T follicular helper cell (primary cell): ENCODE data around the gene ZBTB11.
"Not testable (repeated sequence)": the region's sequence is repeated elsewhere in the genome, so short reads cannot be mapped to it uniquely, and the experiment has no call there.

ENCODE experiments used
- DNase-seq: peaks from one replicate; pipeline ENCODE4 v3.0.0-alpha.2; 2020; ENCODE audit warnings: low read depth
- total RNA-seq, 2 experiments: gene quantifications; one replicate each; lab custom pipeline; 2026; lab: John Stamatoyannopoulos, UW

ZBTB11 gene, protein sequence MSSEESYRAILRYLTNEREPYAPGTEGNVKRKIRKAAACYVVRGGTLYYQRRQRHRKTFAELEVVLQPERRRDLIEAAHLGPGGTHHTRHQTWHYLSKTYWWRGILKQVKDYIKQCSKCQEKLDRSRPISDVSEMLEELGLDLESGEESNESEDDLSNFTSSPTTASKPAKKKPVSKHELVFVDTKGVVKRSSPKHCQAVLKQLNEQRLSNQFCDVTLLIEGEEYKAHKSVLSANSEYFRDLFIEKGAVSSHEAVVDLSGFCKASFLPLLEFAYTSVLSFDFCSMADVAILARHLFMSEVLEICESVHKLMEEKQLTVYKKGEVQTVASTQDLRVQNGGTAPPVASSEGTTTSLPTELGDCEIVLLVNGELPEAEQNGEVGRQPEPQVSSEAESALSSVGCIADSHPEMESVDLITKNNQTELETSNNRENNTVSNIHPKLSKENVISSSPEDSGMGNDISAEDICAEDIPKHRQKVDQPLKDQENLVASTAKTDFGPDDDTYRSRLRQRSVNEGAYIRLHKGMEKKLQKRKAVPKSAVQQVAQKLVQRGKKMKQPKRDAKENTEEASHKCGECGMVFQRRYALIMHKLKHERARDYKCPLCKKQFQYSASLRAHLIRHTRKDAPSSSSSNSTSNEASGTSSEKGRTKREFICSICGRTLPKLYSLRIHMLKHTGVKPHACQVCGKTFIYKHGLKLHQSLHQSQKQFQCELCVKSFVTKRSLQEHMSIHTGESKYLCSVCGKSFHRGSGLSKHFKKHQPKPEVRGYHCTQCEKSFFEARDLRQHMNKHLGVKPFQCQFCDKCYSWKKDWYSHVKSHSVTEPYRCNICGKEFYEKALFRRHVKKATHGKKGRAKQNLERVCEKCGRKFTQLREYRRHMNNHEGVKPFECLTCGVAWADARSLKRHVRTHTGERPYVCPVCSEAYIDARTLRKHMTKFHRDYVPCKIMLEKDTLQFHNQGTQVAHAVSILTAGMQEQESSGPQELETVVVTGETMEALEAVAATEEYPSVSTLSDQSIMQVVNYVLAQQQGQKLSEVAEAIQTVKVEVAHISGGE
- 125 to 162 reads per million in 2 experiments for total RNA-seq

DNA sequence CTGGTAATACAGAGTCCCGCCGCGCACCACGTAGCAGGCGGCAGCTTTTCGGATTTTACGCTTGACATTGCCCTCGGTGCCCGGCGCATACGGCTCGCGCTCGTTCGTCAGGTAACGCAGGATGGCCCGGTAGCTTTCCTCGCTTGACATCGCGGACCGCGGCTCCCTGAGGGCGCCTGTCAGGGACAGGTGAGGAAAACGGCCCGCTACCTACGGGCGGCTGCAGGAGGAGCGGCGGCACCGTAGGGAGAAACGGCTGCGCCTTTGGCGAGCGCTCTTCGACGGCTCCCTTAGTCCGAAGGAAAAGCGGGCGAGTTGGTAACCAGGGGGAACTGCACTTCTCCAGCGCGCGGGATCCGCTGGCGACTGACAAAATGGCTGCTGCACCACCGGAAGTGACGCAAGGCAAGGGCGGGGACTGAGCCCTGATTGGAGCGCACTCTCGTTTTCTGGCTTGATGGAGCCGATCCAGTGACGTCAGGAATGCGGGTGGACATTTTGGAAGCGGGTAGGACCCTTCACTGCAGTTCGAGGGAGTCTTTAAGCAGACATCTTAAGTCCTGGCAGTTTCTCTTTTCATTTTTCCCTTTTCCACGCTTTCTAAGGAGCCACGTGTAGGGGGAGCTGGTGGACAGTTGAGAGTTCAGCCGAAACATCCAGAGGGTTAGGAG, at the start of gene ZBTB11:
ZBTB11 (minus strand) TSS at position 368 of the 671 bp plus-strand sequence; CDS start at position 150, 218 bp downstream.
- peak; percentile 100 for DNase-seq

DNA sequence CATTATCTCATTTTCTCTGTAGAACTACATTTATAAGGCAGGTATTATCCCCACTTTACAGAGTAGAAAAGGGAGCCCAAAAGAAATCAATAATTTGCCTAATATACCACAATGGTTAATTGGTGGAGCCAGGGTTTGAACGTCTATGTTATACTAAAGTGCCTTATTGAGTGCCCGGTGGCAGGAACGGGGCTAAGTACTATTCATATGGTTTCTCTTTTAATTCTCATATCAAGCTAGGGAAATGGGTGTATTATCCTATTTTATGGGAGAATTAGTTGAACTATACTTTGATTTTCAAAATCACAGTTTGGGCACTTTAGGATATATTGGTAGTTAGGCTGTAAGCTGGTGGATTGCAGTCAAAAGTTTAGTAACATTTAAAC, 49.0 kb upstream of the ZBTB11 start:
- DNase-seq, result no peak

DNA sequence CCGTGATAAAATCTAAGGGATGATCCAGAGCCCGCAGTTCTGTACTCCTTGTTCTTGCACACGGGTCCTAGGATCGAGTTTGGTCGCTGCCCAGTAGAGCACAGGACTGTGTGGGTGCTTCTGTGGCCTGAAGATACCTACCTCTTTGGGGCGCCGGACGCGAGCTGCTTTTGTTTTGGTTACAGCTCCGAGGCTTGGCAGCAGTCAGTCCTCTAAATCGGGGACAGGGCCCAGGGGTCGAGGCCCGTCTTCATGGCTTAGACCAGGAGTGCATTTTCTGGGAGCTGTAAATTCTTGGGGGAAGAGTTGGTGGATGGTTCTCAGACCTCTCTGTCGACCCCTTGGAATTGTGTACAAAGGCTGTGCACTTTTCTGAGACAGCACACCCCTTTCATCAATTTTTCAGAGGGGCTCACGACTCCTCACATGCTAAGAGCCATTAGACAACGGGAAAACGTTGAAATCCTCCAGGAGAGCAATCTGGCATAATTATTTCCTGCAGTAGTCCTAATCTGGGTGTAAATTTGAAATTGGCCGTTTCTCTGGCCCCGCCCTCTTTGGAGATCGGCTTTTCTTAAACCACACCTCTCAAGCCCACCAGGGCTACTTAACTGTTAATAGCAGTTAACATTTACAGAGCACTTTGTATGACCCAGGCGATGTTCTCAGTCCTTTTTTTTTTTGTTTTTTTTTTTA, 48.4 kb upstream of the ZBTB11 start:
- no peak for DNase-seq

DNA sequence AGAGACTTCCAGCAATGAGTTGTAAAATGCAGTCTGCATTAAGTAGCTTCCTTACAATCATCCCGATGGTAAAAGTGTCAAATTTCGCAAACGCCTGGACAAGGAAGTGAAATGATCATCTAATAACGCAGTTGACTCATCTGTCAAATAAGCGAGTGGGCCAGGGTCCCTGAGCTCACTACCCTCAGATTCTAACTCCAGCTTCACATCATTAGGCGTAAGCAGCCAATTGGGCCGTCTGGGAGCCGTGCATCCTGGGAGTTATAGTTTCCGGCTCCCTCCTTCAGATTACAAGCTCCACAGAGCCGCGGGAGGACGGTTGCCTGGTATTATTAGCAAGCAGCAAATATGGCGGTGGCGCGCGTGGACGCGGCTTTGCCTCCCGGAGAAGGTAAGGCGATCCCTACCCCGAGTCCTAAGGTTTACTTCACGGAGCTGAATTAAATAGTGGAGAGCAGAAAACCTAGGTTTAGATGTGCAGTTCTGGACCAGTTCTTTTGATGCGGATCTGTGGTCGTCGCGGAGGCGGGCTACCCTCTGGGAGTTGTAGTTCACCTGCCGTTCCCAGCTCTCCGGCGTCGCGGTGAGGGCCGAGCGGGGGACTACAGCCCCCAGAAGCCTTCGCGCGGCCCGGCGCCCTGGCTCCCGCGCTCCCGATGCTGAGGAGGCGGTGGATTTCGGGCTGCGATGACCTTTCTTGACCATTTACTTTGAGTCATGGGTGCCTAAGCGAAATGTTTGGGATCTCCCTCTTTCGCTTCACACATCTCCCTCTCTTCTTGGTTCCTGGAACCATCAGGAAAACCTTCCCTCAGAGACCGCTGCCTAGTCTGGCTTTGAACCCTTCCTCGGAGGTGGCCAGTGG, 47.6 kb upstream of the ZBTB11 start, which contains the start of gene CEP97:
CEP97 (plus strand) TSS at position 286 of the 865 bp plus-strand sequence; CDS start at position 349, 63 bp downstream.
- DNase-seq, result peak; percentile 77

DNA sequence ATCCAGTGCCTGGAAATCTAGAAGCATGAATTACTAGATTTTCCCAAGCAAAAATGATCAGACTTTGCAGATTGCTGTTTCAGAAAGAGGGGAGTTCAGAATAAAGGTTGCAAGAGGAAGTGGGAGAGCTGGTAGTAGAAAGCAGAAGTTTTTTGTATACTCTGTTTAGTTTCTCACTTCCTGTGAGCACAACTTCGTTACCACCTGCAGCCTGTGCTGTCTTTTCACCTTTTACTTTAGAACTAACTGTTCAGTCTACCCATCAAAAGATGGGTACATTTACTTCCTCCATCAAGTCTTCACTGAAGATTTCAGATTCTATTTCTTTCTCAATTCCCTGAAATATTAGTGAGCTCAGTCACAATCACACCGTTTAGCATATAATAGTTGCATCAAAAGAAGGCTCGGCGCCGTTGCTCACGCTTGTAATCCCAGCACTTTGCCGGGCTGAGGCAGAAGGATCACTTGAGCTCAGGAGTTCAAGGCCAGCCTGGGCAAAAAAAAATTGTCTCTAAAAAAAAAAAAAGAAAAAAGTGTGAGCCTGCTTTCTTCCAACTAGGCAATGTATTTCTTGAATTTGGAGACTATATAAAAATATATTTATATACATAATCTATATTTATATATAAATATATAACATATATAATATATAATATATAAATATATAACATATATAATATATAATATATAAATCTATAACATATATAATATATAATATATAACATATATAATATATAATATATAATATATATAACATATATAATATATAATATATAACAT, 45.7 kb upstream of the ZBTB11 start:
- DNase-seq, result no peak

DNA sequence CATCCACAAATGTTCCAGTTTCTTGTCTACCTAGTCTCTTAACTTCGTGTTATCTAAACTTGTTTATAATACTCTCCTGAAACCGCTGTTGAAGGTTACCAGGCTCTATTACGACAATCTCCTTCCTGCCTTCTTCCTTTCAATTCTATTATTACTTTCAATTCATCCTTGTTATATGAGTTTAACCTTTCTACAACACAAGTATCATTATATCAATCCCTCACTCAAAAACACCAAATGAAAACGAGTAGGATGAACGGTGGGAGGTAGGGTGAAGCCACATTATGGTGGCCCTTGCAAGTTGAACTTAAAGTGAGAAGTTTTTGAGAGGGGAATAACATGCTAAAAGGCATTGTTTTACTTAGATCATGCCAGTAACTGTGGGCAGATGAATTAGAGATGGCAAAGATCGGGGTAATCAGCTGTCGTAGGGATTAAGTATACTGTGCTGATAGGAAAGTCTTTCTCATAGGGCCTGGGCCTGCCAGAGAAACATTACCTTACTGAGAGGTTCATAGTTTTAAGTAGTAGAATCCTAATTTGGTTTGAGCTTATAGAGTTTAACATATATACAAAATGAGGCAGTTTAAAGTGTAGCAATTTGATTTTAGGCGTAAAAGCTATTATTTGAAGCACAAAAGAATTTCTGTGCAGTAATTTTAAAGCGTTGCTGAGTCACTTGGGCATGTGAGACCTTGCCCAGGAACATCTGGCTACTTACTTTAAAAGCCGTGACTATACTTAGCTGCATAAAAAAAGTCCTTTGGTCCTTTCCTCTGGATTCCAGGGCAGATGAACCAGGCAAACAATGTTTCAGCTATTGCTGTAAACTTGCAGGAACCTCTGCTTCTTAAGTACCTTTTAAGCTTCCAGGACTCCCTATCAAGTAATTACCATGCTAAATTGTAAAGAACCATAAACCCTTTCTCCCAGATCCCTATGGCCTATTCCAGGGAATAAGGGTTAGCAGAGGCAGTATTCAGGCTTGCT, 44.2 kb upstream of the ZBTB11 start:
- no peak for DNase-seq

DNA sequence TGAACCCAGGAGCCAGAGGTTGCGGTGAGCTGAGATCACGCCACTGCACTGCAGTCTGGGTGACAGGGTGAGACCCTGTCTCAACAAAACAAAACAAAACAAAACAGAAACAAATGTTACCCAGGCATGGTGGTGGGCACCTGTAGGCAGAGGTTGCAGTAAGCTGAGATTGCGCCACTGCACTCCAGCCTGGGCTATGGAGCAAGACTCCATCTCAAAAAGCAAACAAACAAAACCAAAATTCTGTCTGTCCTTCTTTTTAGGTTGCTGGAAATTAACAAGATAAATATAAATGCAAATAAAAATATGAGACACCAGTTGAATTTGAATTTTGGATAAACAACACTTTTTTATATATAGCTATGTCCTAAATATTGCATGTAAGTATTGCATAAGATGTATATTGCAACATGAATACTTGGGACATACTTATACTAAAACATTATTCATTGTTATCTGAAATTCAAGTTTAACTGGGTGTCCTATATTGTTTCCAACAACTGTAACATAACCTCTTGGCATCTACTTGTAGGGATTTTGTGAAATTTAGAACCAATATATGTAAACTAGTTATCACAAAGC, 42.8 kb upstream of the ZBTB11 start:
- no peak for DNase-seq

DNA sequence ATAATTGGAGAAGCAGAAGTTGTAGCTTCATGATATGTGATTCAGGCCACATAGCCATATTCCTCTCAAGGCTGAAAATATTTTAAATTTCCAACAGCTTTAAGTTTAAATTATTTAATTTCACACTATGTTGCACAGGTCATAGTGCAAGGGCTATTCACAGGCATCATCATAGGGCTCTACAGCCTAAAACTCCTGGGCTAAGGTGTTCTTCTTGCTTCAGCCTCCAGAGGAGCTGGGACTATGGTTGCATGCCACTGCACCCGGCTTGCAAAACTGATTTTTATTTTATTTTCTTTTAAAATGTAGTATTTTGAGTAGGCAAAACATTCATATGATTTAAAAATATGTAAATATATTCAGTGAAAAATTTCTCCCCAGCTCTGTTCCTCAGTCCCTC, 41.5 kb upstream of the ZBTB11 start:
- DNase-seq, result no peak

DNA sequence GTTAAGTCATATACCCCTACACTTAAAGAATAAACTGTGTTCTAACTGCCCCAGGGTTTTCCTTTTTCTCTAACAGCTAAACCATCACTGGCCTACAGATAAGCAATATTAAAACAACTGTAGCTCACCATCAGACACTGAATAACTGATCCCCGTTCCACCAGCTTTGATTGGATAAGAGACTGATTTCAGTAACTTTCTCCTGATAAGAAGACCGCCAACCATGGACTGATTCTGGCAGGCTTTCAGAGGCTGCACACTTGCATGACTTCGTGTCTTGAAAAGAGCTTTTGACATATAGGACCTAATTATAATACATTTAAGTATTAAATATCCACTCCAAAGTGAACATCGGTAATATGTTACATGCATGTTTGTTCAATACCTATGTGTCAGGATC, 32.2 kb upstream of the ZBTB11 start:
- DNase-seq, result no peak

DNA sequence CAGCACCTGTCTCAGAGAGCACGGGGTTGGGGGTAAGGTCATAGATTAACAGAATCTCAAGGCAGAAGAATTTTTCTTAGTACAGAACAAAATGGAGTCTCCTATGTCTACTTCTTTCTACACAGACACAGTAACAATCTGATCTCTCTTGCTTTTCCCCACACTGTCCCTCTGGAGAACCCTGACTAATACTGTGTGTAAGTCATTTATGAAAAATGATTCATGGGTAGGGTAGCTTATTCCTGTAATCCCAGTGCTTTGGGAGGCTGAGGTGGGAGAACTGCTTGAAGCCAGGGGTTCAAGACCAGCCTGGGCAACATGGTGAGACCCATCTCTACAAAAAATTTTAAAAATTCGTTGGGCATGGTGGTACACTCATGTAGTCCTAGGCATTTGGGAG, 27.7 kb upstream of the ZBTB11 start:
- not testable (repeated sequence) for DNase-seq

DNA sequence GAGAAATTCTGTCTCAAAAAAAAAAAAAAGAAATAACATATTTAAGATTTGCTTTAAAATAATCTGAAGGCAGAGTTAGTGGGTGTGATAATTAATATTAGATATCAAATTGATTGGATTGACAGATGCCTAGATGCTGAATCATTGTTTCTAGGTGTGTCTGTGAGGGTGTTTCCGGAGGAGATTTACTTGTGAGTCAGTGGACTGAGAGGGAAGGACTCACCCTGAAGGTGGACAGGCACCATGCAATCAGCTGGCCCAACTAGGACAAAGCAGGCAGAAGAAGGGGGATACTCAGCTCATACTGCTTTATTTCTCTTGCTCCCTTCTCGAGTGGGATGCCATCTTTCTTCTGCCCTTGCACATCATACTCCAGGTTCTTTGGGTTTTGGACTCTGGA, 26.2 kb upstream of the ZBTB11 start:
- DNase-seq, result no peak

DNA sequence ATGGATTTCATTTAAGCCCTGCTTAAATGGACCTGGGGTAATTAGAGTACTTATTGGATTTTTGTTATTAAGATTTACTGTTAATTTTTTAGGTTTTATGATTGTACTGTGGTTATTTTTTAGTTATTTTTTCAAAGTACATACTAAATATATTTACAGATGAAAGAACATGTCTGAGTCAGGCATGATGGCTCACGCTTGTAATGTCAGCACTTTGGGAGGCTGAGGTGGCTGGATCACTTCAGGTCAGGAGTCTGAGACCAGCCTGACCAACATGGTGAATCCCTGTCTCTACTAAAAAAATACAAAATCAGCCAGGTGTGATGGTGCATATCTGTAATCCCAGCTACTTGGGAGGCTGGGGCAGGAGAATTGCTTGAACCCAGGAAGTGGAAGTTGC, 25.8 kb upstream of the ZBTB11 start:
- DNase-seq, result no peak

DNA sequence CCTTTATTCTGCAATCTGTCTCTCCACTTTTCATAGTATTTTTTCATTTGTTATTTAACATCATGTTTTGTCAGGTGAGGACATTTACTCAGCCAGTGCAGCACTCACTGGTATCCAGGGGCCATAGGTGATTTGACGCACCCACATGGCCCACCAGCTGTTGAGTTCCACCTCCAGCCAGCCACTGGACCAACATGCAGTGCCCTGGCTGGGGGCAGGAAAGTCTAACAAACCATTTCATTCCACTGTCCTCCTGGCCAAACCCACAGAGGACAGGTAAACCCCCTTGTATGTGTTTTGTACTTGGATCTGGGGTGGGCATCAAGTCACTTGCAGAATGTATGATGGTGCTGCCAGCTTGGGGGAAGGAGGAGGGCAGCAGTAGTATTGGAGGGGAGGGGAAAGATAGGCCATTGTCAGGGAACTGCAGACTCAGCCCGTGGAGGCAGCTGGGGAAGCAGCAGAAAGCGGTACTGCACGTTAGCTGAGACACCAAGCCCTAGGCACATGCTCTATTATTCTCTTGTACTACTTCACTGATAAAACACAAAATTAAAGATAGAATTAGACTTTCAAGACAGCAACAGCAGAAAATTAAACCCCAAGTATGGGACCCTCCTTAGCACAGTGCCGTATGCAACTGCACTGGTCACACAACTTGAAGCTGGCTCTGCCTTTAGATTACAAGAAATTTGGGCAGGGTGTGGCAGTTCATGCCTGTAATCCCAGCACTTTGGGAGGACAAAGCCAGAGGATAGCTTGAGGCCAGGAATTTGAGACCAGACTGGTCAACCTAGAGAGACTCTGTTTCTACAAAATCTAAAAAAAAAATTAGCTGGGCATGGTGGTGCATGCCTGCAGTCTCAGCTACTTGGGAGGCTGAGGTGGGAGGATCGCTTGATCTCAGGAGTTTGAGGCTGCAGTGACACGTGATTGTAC, 25.0 kb upstream of the ZBTB11 start:
- no peak for DNase-seq

DNA sequence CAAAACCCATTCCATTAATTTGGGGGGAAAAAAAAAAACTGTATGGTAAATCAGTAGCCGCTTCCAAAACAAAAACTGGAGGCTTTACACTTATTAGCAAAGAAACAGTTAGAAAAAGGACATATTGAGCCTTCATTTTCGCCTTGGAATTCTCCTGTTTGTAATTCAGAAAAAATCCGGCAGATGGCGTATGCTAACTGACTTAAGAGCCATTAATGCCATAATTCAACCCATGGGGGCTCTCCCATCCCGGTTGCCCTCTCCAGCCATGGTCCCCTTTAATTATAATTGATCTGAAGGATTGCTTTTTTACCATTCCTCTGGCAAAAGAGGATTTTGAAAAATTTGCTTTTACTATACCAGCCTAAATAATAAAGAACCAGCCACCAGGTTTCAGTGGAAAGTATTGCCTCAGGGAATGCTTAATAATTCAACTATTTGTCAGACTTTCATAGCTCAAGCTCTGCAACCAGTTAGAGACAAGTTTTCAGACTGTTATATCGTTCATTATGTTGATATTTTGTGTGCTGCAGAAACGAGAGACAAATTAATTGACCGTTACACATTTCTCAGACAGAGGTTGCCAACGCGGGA, 18.9 kb upstream of the ZBTB11 start:
- no peak for DNase-seq

DNA sequence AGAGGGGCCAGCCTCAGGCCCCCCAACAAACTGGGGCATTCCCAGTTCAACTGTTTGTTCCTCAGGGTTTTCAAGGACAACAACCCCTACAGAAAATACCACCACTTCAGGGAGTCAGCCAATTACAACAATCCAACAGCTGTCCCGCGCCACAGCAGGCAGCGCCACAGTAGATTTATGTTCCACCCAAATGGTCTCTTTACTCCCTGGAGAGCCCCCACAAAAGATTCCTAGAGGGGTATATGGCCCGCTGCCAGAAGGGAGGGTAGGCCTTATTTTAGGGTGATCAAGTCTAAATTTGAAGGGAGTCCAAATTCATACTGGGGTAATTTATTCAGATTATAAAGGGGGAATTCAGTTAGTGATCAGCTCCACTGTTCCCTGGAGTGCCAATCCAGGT, 17.9 kb upstream of the ZBTB11 start:
- DNase-seq, result not testable (repeated sequence)

DNA sequence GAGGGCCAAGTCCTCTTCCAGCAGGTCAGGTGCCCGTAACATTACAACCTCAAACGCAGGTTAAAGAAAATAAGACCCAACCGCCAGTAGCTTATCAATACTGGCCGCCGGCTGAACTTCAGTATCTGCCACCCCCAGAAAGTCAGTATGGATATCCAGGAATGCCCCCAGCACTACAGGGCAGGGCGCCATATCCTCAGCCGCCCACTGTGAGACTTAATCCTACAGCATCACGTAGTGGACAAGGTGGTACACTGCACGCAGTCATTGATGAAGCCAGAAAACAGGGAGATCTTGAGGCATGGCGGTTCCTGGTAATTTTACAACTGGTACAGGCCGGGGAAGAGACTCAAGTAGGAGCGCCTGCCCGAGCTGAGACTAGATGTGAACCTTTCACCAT, 16.6 kb upstream of the ZBTB11 start:
- DNase-seq, result not testable (repeated sequence)
